GM18868 (cell line): Measurements from ENCODE around the gene MRPL28.

Experiments used
- ATAC-seq: cut with Tn5 transposase; IDR thresholded peaks from one replicate; pipeline ENCODE4 v1.9.1; 2021; ENCODE audit warnings: mild to moderate bottlenecking, moderate library complexity; ENCODE audit not compliant: unreplicated experiment

Gene MRPL28

GRCh38 chr16:317583-317982 lies 52.8 kb downstream of the MRPL28 start:
- ATAC-seq: no peak
